HG03457 (cell line): Measurements from ENCODE around the gene CD47.

ENCODE experiments used
- ATAC-seq: cut with Tn5 transposase; IDR thresholded peaks from one replicate; pipeline ENCODE4 v1.9.1; 2021; ENCODE audit warnings: moderate number of reproducible peaks; ENCODE audit not compliant: unreplicated experiment

The CD47 gene

DNA sequence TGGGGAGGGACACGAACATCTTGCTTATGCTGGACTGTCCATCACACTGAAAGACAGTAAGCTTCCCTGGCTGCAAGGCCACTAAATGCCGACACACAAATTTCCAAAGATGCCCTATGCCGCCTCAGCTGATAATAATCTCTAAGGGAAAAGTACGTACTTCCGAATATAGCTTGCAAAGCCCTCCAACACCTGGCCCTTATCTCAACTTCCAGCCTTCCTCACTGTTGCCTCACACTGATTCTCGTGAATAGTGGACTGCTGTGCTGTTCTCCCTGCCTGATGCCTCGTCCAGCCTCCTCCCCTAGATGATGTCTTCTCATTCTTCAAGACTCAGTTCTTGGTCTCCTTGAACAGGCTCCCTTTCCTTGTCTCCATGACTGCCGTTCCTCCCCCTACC is 72.3 kb downstream of the CD47 start:
- ATAC-seq: no peak

DNA sequence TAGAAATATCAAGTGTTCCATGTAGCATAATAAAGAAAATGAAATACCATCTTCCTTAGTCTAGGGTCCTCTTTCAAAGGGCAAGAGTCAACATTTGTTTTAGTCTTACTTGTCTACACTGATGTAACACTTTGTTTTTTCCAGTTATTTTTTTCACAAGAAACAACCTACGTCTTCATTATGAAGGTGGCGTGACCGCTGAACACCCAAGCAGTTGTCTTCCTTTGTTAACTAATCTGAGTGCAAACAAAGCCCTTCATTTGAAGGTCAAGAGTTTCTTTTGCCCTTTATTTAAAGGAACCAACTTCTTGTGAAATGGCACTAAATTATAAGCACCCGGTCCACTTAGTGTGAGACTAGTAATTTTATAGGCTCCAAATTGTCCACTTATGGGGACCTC is 73.2 kb downstream of the CD47 start:
- ATAC-seq: no peak

DNA sequence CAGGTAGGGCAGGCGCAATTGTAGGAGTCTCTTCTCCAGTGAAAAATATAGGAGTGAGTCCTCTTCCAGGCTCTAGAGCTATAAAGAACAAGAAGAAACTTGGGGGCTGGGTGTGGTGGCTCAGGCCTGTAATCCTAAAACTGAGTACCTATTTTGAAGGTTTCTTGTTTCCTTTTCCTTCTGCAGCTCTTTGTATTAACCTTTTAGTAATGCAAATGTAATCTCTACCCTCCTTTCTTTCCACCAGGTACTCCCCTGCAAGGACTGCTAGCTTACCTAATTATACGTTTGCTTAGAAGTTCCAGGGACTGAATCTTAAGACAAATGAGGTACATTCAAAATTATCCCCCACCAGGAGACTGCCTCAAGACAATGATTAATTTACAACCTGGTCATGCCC is 75.9 kb downstream of the CD47 start:
- no peak for ATAC-seq

DNA sequence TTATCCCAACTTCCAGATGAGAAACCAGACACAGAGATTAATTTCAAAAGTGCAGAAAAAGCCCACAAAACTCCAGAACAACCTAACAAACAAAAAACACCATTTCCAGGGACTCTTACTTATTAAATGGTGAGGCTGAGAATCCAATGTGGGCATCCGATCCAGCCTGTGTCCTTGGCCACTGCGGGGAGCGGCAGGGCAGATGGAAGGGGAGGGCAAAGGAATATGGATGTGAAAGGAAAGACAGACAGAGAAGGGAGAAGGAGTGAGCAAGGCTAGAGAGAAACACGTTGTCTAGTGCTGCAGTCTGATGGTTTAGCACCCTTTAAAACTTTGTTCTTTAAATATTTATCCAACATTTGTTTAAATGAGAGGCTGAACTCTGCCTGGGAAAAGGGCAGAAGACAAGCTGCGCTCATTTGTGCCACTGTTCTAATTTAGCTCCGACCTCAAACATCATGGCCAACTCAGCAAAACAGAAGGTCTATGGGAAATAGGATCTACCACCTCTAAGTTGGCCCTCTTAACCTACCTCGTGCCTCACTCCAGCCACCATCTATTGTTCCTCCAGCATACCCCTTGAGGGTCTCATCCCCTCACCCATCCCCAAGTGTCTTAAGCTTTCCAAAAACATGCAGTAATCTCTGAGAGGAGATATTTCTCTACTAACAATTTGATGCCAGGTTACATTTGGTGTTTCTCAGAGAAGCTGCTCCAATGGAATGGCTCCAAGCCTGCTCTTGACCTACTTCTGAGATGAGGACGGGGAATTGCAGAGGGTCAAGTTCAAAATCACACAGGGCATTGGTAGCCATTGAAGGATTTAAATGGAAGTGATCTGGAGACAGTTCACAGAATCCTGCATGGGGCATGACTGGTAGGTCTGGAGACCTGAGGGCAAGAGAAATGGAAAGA is 77.4 kb downstream of the CD47 start:
- ATAC-seq: no peak

DNA sequence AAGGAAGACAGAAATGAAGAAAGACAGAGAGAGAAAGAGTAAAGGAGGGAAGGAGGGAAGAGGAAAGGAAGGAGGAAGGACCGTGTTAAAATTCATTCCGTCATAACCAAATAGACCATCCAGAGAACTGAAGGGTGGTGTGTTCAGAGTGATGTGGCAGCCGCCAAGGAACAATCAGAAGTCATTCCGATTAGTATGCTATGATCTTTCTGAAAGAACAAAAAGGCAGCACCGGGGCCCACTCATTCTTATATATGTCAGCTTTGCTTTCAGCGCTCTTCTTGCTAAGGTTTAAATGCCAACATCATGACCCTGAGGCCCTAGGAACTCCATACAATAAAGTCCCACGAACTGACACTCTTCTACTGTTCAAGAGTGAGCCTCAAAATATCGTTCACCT is 78.5 kb downstream of the CD47 start:
- no peak for ATAC-seq

DNA sequence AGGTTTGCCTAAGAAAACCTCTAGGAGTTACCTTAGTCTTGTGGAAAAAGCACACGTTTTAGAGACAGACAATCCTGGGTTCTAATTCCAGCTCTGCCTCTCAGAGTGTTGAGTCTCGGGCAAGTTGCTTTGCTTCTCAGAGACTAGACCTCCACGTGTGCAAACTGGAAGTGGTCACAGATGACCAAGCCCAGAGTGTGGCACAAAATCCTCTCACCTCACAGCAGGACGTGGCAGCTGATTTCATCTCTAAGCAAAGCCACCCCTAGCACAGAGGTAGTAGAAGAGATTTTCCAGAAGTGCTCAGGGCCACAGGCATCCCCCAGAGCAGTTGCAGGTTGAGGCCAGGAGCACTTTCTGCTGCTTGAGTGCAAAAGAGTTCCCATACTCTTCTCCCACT is 79.2 kb downstream of the CD47 start:
- no peak for ATAC-seq

DNA sequence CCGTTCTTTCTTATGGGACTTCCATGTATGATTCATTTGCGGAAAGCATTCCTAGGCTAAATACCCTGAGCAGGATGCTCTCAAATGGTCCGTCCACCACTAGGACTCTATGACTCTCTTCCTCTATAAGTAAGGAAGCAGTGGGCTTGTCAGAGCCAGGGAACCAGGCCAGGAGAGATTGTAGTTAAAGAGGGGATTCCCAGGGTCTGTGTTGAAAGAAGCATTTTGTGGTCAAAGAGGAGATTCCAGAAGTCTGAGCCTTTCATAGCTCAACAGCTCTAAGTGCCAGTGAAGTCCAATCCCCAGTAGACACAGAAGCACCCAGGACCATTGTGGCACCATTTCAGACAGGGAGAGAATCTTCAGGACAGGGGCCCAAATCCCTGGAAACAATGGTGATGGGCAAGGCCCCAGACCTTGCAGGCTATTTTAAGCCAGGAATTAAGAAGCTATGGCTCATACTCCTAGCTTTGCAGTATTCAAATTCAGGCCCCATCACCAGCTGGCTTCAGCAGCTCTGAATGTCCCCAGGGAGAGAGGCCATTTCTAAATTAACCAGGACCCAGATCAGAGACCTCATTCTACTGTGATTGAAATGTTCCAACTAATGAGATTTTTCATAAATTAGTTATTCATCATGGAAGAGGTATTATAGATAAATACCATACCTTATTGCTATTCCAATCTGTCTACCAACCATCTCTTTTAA is 81.7 kb downstream of the CD47 start:
- ATAC-seq: no peak

DNA sequence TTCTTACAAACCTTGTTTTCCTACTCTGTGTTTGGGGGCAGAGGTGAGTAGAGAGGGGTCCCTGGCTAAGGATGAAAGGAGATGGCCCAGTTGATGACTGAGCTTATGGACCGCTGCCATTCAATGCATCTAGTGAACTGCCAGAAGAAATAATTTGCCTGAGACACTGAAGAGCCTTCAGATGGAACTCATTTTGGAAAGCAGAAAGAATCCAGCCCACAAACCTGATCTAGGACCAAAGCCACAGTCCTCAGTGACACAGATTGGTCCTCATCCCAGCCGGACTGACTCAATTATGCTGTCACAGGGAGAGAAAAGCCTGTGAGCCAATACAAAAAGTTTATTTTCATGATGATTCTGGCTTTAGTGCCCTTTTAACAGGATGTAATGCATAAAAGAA is 82.7 kb downstream of the CD47 start:
- ATAC-seq: no peak

DNA sequence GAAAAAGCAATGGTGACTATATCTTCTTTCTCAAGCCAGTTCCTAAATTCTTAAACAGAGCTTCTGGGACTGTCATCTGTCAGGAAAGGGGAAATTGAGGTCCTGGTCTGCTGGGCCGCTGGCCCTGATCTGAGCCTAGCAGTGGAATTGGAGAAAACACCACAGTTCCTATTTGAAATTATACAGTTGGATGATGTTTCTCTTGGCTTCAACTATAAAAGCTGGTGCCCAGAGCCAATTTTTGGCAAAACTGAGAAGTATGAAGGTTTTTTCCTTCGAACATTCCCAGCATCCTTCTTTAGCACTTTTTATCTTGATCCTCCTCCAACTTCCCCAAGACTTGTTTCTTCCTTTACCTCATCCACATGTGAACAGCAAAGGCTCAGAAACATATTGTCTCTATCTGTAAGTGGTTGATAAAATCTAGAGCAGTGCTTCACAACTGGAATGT is 83.9 kb downstream of the CD47 start:
- no peak for ATAC-seq

DNA sequence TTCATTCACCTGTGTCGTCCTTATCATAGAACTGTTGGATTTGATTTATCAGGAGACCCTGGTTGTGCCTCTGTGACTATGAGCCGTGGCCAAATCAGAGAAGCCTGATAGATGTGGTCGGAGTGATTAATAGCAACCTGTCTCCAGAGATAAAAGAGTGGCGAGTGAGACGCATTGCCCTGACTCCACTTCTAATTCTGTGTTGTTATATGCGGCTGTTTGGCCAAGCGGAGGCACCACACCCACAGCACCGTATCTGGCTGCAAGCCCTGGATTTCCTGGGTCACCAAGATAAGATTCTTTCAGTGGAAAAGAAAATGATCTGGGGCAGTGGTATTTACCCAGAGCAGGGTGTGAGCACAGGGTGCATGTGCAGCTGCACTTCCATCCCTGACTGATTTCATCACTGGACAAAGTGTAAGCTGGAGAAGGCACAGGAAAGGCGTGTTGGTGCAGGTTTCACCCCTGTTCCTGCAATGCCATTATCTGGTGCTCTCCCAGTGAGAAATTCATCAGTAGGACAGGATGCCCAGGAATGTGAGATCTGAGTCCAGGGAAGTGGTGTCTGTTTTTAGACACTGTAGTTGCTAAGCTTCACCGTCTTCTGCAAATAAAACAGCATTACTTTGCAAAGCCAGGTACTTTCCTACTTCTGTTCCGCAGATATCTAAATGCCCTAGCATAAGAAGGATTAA is 84.6 kb downstream of the CD47 start:
- no peak for ATAC-seq

DNA sequence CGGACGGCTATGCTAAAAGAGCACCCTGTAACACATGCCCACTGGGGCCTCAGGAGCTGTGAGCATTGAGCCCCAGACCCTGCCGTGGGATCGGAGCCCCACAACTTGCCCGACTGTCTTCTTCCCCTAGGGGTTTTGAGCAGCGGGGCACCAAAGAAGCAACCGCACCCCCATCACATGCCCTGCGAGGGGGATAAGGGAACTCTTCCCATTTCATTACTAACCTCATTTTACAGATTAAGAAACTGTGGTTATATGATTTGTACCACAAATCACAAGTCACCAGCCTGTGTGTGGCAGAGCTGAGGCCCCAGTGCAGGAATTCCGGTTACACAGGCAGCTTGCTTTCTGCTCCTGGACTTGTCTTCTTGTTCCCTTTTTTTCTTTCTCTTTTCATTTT is 86.2 kb downstream of the CD47 start:
- no peak for ATAC-seq

DNA sequence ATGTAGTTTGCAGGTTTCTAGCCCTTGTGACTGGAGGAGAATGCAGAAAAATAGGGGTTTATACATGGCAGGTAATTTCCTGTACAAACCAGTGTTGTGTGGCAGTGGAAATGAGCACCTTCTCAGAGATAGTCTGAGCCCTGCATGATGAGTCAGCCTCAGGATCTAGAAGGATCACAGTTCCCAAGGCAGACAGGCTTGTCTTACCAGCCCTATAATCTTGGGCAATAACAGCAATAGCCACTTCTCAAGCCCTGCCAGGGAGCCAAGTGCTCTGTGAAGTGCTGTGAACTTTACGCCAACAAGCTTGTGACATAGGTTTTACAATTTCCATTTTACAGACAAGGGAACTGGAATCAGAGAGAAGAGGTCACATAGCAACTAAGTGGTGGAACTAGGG is 89.4 kb downstream of the CD47 start:
- no peak for ATAC-seq

DNA sequence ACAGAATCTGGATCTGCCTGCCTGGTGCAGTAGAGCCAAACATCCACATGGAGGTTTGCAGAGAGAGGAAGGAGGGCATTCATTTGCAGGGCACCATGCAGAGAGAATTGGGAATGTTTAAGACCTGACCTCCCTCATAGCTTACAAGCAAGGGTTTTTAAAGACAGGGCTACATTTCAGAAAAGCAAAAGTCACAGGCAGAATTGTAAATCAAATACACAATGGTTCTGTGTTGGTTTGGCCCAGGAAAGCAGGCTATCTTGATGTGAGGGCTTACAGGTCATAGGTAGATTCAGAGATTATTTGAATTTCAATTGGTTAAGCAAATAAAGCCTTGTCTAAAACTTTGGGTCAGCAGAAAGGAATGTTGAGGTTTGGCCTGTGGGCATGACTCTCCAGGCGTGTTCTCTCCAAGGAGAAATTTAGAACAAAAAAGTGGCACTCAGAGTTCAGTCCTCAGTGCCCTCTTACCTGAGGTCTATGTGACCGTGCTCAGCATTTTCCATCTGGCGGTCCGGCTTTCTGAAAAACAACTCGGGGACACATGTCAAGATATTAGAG is 91.5 kb downstream of the CD47 start:
- ATAC-seq: no peak

DNA sequence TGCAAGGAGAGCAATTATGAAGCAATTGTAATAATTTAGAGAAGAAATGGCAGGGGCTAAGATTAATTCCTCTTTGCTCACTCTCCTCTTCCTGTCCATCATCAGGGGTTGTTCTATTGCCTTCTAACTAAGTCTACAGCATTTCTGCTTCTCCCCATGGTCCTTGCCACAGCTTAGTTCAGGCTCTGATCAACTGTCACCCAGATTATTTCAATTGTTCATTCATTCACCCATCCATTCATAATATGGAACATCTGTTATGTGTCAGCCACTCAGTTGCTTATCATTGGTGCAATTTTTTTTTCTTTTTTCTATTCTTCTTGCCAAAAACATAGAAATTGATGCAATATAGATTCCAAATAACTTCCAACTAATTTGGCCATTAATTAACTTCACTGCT is 93.2 kb downstream of the CD47 start:
- no peak for ATAC-seq

DNA sequence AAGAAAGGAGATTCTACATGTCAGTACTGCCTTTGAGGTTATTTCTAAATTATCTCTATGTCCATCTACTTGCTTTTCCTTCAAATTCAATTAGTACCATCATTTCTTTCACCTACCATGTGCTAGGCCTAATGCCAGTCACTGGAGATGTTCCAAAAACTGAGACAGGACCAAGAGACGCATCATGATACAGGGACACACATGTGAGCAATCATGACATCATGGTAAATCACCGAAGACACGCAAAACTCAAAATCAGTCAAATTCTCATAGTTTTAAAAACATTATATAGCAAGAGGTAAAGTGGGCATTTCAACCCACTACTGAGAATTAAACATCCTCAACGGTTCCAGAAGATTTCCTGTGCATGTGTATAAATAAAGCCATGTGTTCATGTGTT is 95.0 kb downstream of the CD47 start:
- ATAC-seq: no peak

DNA sequence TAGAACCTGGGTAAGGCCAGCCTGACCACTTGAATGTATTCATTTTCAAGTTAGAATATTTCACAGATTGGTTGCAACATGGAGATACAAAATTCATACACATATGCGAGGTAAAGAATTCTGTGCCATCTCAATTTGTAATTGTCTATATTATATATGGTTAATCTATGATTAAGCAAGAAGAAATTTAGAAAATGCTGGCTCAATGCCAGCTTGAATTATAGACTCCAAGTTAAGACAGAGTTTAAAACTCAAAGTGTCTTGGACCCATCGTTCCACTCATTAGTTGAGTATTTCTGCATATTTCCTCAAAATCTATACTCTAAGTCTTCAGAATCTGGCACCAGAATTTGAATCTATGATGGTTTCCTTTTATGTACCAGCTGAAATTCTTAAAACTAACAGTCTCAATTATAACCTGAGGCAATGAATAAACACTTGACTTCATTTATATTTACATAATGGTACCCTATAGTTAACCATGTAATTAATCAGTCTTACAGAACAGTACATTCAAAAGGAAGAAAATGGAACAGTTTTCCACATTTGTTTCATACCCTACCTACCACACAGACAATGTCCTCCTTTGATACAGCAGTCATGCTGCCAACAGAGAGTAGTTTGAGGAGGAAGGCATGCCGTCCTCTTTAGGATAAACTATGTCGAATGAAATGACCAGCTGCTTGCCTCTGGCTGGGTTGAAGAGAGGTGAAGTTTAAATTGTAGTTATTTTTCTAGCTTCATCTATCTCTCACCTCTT is 95.7 kb downstream of the CD47 start:
- ATAC-seq: no peak

DNA sequence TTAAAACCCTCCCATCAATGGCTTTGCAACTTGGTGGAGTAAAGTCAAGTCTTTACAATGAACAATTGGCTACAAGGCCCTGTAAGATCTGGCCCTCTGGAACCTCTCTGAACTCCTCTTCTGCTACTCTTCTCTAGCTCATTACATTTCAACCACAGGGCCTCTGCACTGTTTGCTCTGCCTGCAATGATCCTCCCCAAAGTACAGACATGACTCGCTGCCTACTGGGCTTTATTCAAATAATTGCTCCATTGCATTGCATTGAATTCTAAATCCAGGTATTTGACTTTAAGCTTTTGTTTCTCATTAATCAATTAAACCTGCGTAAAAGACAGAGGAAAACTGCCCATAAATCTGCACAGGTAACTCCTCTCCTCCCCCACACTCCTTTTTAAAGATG is 96.7 kb downstream of the CD47 start:
- ATAC-seq: no peak

DNA sequence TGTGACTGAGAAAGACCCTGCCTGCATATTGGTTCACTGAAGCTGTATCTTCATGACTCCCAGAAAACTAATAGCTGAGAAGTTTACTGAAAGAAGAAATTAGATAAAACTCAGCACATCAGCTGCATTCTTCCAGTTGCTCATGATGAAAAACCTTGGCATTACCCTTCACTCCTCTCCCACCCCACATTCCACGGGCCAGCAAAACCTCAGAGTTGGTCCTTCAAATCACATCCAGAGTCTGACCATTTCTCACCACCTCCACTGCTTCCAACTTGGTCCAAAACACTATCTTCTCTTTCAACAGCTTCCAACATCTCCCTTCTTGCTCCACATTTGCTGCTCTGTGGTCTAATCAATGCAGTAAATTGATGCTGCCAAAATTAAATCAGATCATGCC is 97.1 kb downstream of the CD47 start:
- ATAC-seq: no peak
